Activated gamma-delta T cell (primary cell): Measurements from ENCODE around the gene DFFA.
A peak's percentile ranks its signal among the peaks of the same experiment; 100 is the strongest.
"Not testable (repeated sequence)": the region's sequence is repeated elsewhere in the genome, so short reads cannot be mapped to it uniquely, and the experiment has no call there.

Experiments
- DNase-seq: peaks from one replicate; lab custom pipeline; 2025; lab: John Stamatoyannopoulos, UW

Gene DFFA

GRCh38 chr1:10506046-10506676, 33.8 kb upstream of the DFFA start:
- not testable (repeated sequence) for DNase-seq

DNA sequence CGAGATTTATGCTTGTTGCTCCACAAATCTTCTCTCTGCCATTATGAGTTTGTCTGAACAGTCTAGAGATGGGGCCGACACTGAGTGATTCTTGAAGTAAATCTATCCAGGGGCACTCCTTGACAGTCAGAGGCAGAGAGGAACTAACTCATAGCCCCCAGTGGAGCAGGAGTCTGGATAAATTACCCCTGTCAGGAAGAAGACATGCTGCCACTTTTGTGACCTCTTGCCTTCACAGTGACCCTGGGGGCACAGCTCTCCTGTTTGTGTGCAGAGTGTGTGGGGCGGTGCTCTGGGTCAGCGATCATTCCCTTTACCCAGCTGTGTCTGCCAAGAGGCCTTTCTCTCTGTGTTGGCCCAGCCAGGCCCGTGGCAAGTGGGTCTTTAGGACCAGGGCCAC, 31.9 kb upstream of the DFFA start:
- no peak for DNase-seq

GRCh38 chr1:10502206-10502605, 29.9 kb upstream of the DFFA start:
- DNase-seq: no peak

DNA sequence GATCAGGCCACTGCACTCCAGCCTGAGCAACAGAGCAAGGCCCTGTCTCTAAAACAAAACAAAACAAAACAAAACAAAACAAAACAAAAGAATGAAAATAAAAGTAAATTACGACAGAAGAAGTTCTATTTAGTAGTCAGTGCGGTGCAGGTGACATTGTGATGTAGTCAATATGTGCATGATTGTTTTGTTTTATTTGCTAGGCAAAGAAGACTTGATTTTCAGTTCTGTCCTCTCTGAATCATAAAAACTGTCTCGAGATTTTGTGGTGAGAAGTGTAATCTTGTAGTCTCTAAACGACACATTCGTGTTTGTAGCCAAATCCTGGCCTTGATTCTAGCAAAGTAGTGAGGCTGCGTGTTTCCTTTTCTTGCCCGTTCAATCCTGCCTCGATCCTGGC, 25.9 kb upstream of the DFFA start:
- no peak for DNase-seq

GRCh38 chr1:10497109-10497508, 24.8 kb upstream of the DFFA start:
- peak; percentile 37 for DNase-seq

DNA sequence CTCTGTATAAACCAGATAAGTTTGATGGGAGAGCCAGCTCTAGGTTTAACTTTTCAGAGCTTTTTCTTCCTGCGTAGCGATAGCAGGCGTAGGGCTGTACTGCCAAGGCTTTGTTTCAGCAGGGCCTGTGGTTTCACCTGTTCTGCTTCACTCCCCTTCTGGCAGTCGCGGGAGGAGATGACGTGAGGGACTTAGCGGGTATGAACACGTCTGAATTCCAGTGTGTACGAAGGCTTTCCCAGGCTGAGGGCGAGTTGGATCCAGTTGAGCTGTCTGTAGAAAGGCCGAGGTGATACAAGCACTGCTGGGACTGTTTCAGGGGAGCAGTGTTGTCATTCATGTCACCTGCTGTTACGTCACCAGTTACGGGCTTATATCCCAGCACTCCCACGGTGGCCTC, 23.6 kb upstream of the DFFA start:
- no peak for DNase-seq

DNA sequence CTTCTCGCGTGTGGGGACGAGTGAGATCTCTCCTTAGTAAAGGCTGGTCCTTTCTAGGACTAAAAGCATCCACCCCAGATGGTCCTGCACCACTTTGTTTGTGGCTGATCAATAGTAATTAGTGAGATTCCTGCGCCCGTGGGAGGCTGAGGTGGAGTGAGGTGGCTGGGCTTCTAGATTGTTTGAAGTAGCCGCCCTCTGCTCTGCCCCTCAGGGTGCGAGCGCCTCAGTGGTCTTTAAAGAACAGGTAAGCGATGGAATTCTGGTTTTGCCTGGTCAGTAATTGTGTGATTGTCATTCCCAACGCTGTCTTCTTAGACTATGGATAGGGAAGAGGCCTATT, 23.1 kb upstream of the DFFA start:
- no peak for DNase-seq

GRCh38 chr1:10494754-10495474, 22.6 kb upstream of the DFFA start:
- no peak for DNase-seq

DNA sequence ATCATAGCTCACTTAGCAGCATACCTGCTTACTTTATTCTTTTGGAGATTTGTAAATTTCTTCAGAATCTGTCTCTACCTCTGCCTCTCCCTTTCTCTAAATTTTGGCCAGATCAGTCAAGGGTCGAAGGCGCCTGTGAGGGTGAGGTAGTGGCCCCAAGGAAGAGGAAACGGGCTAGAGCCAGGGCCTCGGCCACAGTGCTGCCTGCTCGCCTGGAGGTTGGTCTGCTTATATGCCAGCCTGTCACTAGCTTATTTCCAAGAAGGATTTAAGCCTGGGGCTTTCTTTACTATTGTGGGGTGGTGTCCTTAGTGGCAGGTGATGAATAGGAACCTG, 22.1 kb upstream of the DFFA start:
- DNase-seq: no peak

DNA sequence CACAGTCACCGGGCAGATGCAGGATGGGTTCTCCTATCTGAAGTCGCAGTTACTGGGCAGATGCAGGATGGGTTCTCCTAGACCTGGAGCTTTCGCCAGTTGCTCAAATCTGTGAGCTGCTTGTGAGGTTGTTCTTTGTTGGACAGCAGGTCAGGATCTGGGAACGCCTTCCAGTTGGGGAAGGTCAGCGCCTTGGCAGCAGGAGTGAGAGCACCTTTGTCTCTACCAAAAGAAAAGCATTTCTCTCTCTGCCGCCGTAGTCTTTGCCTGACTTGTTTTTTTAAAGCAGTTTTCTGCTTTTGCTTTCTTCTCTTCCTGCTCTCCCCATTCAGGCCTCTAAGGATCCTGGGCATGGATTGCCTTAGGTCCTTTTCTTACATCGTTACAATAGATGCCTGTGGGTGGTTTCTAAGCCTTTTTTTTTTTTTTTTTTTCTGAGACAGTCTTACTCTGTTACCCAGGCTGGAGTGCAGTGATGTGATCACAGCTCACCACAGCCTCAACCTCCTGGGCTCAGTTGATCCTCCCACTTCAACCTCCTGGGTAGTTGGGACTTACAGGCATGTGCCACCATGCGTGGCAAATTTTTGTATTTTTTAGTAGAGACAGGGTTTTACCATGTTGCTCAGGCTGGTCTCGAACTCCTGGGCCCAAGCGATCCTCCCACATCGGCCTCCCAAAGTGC, 18.1 kb upstream of the DFFA start:
- no peak for DNase-seq

DNA sequence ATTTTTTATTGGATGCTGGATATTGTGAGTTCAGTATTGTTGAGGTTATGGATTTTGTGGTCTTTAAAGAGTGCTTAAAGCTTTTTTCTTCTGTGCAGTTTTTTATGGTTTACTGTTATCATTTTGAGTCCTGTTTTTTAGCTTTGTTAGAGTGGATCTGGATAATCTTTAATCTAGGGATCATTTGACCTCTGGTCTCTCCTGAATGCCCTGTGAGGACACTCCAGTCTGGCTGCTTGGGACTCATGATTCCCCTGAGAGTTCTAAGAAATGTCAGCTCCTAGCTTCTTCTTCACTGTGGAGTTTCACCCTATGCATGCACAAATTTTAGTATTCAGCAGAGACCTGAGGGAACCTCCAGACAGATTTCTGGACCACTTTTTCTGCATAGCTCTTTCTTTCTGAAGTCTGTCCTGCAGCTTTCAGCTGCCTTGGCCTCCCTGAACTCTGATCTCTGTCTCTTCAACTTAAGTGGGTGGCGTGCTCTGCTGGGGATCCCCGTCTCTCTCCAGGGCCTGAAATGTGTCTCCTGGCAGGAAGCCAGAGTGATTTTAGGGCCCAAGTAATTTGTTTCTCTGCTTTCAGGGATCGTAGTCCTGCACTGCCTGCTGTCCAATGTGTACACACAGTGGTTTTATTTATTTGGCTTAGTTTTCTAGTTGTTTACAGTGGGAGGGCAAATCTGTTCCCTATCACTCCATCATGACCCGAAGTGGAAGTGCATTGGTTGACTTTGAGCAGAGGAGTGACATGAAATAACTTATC, 17.1 kb upstream of the DFFA start:
- DNase-seq: no peak

GRCh38 chr1:10484521-10484920, 12.2 kb upstream of the DFFA start:
- no peak for DNase-seq

DNA sequence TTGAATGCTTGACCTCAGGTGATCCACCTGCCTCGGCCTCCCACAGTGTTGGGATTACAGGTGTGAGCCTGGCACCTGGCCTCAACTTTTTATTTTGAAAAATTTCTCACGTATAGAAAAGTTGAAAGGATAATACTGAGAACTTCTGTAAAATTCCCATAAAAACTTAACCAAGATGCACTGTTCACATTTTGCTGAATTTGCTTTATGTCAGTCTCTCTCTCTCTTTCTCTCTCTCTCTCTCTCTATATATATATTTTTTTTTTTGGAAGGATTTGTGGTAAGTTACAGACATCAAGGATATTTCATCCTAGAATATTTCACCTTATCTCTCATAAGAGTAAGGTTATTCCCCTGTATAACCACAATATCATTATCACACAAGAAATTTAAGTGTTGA, 8.3 kb upstream of the DFFA start:
- DNase-seq: no peak

DNA sequence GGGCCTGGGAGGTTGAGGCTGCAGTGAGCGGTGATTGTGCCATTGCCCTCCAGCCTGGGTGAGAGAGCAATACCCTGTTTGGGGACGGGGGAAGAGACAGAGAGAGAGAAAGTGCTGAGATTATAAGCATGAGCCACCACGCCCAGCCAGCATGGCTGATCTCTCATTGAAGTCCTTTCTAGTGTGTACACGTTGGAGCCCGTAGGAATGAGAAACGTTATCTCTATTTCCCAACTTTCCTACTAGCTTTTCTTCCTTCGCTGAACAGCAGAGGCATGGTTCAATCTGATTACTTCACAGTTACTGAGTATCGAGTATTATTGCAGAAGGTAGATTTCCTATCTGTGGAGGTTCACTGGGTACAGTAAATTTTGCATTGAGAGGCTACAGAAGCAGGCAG, 7.0 kb upstream of the DFFA start:
- no peak for DNase-seq

- no peak for DNase-seq
These were observed 3.2 kb upstream of the DFFA start for GRCh38 chr1:10475510-10475909.

DNA sequence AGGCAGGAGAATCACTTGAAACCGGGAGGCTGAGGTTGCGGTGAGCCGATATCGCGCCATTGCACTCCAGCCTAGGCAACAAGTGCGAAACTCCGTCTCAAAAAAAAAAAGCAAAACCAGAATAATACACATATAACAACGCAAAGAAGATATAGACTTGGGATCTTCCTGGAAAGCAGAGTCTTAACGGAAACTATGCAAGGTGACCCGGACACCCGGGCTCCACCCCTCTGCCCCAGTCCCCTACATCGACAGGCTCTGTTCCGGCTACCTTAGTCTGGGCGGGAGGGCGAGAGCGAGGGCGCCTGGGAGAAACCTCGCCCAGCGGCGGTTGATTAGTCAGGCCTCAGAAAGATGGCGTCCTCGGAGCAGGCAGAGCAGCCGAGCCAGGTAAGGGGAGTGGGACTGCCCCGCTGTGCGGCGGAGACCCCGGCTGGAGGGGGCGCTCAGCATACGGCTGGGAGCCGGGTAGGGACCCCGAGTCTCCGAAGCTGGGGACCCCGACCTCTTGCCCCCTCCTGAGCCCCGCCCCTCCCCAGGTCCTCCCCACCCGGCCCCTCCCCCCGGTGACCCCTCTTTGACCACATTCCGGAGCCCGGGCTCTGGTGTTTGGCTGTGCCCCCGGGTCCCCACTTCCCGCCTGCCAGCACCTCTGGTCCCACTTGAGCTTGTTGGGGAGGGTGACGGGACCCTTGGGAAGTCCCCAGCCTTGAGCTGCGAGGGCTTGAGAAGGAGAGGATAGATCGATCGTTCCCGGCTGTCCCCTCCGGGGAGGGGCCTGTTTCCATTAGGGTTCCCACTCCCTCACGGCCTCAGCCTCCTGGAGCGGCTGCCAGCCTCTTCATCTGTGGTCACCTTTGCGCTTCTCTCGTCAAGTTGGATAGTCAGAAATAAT, 2.5 kb upstream of the DFFA start, which contains the start of gene PEX14:
PEX14 (plus strand) TSS at position 338 of the 895 bp plus-strand sequence; CDS start at position 355, 17 bp downstream.
- peak; percentile 56 for DNase-seq

DNA sequence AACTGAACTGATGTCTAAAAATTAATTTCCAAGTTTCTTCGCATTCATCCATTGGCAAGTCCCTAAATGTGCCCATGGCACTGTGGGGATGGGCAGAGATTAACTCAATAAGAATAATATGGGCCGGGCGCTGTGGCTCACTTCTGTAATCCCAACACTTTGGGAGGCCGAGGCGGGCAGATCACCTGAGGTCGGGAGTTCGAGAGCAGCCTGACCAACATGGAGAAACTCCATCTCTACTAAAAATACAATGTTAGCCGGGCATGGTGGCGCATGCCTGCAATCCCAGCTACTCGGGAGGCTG, 1.9 kb upstream of the DFFA start:
- not testable (repeated sequence) for DNase-seq

DNA sequence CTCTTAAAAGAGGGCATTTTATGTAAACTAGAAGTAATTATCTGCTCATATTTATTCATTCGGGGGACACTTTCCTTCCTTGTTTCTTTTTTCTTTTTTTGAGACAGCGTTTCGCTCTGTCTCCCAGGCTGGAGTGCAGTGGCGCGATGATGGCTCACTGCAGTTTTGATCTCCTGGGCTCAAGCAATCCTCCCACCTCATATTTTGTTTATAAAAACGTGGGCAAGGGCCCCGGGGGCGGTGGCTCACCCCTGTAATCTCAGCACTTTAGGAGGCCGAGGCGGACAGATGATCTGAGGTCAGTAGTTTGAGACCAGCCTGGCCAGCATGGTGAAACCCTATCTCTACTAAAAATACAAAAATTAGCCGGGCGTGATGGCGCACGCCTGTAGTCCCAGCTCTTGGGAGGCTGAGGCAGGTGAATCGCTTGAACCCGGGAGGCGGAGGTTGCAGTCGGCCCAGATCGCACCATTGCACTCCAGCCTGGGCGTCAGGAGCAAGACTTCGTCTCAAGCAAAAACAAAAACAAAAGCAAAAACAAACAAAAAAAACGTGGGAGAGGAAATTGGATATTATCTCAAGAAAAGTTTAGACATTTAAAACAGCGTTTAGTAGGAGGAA, 926 bp upstream of the DFFA start:
- no peak for DNase-seq

DNA sequence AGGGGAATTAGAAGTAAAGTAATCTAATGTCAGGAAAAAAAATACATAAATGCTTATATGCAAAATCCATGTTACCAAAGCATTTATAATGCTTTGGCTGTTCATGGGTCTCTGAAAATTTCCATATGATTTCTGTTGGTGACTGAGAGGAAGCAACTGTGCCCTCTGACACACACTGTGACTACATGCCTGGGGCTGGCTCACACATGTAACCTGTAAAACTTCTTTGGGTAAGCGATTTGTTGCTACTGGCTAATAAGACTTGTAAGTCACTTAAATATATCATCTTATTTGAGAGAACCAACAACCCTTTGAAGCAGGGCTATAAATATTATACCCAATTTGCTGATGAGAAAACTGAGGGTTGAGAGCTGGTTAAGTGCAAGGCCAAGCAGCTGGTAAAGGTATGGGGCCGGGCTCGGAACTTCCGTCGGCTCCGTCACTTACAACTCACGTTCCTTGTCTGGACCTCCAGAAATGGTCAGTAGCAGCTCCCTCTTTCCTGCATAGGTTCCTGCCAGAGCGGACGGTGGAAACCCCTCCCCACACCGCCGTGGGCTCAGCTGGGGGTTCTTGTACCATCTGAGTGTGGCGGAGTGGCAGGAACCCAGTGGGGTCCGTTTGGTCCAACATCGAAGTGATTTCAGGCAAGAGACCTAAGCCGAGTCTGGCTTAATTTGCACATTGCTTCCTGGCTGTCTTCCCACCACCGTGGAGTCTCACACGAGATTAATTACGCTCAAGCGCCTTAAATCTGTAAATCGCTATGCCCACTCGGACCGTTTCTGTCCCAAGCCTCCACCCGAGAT, 714 bp downstream of the DFFA start:
- no peak for DNase-seq

DNA sequence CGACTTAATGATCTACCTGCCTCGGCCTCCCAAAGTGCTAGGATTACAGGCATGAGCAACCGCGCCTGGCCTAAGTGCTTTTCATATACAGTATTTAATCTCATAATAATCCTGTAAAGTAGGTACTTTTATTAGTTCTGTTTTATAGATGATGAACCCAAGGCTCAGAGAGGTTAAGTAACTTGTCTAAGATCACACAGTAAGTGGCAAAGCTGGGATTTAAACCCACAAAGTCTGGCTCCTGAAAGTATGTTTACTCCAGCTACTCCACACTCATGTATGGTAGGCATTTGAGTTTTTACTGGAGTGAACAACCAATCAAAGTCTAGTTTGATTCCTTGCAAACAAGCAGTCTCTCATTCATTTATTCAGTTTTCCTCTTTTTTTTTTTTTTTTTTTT, 2.3 kb downstream of the DFFA start:
- no peak for DNase-seq

DNA sequence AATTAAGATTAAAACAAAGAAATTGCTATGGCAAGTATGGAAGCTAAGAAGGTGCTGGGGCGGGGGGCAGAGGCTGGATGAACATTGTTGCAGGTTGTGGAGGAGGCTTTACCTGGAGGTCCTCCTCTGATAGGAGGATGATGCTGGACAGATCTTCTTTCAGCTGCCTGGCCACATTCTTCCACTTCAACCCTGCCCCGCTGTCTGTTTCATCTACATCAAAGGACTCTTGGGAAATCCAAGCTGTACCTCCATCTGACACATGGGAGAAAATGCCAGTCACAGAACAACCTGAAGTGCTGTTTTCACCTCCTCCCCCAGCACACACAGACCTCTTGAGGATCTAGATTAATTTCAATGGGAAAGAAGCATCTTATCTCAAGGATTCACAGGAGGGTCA, 5.3 kb downstream of the DFFA start:
- DNase-seq: no peak
